Tibial nerve (tissue), 4 donors: ENCODE results near the gene FOXD2.

ENCODE experiments used
- CTCF ChIP-seq, 5 experiments: fragments of 200-600 bp in 3 of 5; fragments of 450-650 bp in 2 of 5; sonication (generic) in 3 of 5; IDR thresholded peaks; one replicate each; pipeline ENCODE4 v1.5.1; 2016 to 2019; ENCODE audit warnings: antibody characterized with exemption in 5 of 5, mild to moderate bottlenecking in 3 of 5, moderate library complexity in 2 of 5
- EP300 ChIP-seq, 2 donors: sonication (generic); formaldehyde crosslinking; IDR thresholded peaks; one replicate each; pipeline ENCODE4 v1.6.1; 2017; ENCODE audit warnings: antibody characterized with exemption in 2 of 2, mild to moderate bottlenecking in 1 of 2
- POLR2A ChIP-seq, 2 donors: fragments of 450-650 bp; IDR thresholded peaks; one replicate each; pipeline ENCODE4 v1.6.1; 2017; ENCODE audit warnings: antibody characterized with exemption in 2 of 2, mild to moderate bottlenecking in 2 of 2, moderate library complexity in 2 of 2

GRCh38 chr1:47417170-47418044 is 20.4 kb upstream of the FOXD2 start:
- TF ChIP-seq CTCF (IDR thresholded peaks at IDR 0.05): no peak
- no peak for TF ChIP-seq POLR2A (IDR thresholded peaks at IDR 0.05)
- TF ChIP-seq EP300 (IDR thresholded peaks at IDR 0.05): no peak
